GM21529 (cell line): ENCODE measurements around the gene VAV2.

Source experiments
- ATAC-seq: cut with Tn5 transposase; IDR thresholded peaks from one replicate; pipeline ENCODE4 v1.9.1; 2021; ENCODE audit not compliant: unreplicated experiment

VAV2 gene

GRCh38 chr9:133991964-133992779 is at the start of gene VAV2:
Gene VAV2, minus strand, starts transcription at chr9:133992324. Its CDS starts 46 bp downstream, at chr9:133992278.
- ATAC-seq: peak; percentile 55

GRCh38 chr9:134041649-134041962 is 49.5 kb upstream of the VAV2 start:
- ATAC-seq: no peak

DNA sequence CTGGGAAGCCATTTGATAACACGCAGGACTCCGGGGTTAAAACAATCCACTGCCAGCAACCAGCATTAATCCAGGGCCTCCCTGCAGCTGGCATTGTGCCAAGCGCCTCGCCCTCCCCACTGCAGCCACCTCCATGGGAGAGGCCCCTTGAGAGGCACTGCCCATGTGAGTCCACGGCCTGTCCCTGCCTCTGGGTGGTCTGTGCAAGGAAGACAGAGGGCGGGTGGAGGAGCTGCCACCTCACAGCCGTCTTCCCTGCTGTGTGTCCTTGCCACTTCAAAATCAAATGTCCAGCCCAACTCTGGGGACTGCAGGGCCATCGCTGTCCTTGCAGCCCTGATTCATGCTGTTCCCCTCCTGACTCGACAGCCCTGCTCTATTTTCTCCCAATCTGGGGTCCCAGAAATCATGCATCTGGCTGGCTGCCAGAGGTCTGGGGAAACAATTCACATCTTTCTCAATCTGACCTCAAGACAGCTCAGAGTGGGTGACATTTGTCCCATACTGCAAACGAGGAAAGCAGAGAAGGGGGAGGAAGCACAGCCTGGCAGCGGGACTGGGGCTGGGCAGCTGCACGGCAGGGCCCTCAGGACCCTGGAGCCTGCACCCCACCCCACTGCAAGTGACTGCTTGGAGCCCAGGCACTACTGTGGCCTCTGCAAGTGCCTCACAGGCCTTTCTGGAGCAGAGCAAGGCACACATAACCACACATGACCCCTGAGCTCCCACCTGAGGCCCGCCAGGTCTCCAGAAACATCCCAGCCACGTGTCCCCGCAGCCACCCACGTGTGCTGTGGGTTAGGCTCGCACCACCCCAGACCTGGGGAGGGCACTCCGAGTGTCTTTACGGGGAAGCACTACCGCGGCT is 48.9 kb upstream of the VAV2 start:
- no peak for ATAC-seq

GRCh38 chr9:134040176-134040565 is 48.0 kb upstream of the VAV2 start:
- no peak for ATAC-seq

DNA sequence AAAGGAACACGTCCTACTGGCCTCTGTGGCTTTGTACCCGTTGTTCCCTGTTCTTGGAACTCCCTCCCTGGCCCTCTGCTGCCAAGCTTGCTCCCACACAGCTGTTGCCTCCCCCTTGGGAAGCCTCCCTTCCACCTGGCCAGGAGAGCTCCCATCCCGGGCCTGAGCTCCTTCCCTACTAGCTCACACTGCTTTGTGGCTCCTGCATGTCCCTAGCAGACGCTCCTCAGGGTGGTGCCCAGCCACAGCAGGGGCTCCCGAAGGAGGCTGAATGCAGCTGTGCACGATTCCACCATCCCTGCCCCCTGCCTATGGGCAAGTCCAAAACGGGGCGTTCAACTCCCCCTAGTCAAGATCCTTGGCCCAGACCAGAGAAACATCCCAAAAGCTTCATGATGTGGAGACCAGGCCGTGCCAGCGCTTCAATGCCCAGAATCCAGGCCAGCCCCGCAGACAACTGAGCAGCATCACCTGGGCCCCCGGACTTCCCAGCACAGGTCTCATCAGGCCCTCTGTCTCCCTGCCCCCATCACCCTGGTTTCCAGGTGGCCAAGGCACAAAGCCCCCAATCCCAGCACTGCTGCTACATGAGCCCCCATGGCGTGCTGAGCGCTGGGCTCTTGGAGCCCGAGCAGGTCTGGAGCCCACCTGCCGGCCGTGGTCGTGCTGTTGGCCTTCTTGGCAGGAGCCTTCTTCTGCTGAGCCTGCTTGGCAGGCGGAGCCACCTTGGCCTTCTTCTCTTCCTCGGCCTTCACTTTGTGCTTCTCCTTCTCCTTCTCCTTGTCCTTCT is 47.5 kb upstream of the VAV2 start:
- ATAC-seq: no peak

- no peak for ATAC-seq
Measured at GRCh38 chr9:134037641-134038040, 45.5 kb upstream of the VAV2 start.

DNA sequence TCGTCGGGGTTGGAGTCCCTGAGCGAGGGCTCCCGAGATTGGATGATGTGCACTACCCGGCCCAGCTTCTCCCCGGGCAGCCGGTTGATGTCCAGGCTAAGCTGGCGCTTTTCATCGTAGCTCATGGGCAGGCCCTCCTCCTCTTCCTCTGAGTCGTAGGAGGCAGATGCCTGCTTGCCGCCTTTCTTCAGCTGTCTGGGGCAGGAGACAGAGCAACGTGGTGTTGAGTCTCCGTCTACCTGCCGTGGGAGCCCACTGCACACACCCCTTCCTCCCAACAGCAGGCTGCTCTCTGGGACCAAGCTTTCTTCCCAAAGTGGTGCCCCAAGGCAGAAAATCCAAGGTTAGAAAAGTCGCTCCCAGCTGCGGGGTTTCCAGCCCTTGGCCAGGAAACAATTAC is 44.0 kb upstream of the VAV2 start:
- ATAC-seq: no peak

DNA sequence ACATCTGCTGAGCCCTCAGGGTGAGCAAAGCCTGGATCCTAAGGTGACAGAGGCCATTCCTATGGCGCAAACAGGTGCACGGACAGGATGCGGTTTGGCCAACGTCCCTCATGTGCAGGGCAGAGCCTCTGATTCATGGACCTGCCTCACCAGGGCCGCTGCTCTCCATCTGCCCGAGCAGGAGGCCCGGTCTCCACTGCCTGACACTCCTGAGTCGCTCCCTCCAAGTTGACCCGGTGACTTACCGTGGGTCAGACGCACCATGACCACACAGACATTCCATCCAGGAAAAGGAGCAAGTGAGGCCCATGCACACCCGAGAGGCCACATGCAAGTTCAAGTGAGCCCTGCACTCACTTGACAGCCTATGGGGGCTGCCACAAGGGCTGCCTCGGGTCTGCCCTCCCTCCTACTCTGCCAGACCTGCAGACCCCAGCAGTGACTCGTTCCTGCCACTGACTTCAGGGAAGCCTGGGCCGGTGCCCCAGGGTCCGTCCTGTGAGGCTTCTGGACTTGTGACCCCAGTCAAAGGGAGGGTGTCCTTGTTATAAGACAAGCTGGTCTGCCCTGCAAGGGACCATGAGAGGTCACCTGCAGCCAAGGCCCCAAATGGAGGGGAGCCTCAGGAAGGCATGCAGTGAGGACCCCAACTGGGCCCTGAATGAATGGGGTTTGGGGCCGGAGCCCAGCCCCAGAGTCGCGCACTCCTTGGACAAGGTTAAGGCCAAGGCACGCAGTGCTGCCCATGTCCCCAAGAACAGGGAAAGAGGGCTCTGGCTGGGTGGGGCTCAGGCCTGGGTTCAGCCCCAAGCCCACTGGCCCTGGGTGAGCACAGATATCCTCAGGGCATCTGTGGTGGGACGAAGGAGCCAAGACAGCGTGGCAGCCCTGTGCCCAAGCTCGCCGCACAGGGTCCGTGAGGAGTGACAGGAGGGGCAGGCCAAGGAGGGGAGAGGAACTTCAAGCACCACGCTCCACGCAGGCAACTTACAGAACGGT is 43.2 kb upstream of the VAV2 start:
- no peak for ATAC-seq

- ATAC-seq: no peak
Measured at GRCh38 chr9:134034215-134035040, 42.3 kb upstream of the VAV2 start.

DNA sequence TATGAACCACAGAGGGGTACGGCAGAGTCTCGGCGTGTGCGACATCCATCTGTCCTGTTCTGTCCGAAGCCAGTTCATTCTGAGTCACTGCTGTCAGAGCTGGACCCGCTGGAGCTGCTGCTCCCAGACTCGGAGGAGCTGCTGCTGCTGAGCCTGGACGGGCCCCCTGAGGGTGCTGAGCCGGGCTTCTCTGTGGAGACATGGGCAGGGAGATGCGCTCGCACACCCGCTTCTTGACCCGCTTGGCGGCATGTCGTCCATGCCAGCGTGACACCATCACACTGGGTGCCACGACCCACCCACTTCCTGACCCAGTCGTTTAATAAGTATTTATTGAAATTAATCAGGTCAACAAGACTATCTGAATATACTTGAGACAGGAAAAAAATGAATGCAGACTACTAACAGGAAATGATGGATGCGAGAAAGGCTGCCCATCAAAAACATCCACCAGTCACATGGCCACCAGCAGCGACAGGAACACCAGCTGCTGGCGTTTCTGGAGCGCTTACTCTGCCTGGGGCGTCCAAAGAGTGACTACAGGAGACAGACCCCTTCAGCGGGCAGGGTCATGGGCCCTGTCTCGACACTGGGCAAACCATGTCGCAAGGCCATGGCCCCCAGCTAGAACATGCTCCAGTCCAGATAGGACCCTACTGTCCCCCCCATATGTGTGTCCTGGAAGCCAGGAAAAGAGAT is 41.5 kb upstream of the VAV2 start:
- no peak for ATAC-seq

- no peak for ATAC-seq
Measured at GRCh38 chr9:134032456-134033222, 40.5 kb upstream of the VAV2 start.

DNA sequence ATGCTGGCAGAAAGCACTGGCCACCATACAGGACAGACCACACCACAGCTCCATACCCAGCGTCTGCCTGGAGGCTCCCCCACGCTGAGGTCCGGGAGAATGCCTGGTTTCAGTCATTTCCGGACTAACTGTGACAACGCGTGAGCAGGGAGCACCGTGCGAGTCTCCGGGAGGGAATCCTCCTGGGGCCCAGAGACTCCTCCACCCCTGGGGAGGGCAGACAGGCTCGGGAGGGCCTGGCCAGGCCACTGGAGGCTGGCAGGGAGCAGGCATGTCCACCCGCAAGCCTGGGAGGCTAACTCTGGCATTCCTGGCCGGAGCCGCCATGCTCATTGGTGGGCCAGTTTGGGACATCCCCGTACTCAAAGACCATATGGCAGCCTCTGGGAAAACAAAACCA is 39.7 kb upstream of the VAV2 start:
- ATAC-seq: no peak

DNA sequence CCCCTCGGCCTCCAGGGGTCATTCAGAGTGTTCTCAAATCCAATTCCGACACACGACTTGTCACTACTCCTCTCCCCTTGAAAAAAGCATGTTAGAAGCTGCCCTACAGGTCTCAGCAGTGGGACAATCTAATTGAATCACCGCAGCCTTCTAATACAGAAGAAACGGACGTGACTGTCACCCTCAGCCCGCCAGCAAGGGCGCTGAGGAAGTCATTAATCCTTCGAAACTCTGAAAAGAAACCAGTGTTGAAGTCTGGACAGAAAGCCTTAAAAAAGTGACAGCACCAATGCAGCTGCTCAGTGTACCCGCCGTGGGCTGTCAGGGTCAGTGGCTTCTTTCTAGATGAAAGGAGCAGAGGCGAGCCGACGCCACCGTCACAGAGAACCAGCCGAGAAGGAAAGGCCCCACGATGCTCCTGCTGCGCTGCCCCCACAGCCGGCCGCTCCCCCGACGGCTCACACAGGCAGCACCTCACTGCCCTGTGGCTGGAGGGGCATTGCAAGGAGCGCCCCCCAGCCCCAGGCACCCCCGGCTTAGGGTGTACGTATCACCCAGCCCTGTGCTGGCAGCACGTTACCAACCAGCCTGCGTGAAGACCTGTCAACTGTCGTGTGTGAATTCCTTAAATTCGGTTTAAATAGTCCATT is 38.8 kb upstream of the VAV2 start:
- ATAC-seq: no peak

DNA sequence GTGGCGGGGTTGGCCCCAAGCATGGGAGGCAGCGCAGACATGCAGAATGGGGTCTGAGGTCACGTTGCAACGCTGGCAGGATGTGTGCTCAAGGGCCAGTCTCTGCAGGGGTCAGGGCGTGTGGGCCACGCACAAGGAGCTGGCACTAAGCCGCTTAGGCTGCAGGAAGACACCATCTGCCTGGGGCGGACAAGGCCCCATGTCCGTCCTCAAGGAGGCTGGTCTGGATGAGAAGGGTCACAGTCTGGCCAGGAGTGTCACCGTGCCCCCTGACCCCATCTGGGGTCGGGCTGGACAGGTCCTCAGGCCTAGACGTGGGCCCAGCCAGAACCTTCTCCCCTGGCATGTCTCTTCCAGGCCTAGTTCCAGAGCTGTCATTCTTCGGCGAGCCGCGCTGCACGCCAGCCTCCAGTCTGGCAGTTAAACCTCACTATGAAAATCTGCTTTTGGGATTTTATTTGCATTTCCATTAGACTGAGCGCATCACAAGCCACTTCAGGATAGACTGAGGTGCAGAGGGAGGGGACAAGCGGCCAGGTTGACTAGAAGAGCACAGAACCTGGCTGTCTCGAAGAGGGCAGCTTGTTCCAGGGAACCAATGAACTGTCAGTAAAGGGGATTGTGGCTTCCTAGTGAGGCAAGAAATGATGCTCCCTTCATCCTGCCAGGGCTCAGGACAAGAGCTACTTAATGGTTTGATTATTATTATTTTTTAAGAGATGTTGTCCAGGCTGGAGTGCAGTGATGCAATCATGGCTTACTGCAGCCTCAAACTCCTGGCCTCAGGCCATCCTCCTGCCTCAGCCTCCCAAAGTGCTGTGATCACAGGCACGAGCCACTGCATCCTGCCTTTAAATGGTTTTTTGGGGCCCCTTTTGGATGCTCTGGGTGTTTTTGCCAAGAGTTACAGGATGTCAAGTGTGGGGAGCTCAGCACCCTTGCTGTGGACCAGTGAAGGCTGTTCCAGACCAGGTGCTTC is 37.4 kb upstream of the VAV2 start:
- no peak for ATAC-seq

- ATAC-seq: no peak
Measured at GRCh38 chr9:134028575-134029247, 36.6 kb upstream of the VAV2 start.

DNA sequence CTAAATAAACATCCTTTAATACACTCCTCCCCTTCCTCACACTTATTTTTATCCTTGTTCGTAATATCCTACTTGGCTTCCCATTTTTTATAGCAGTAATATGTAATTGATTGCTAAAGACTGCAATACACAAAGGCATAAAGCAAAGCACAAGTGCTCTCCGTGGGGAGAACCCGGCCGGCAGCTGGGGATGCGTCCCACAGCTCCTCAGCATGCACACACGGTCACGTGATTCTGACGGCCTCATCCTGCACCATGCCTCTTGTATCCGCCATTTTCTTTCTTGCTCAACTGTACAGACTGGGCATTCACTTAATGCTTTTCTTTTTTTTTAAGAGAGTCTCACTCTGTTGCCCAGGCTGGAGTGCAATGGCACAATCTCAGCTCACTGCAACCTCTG is 36.0 kb upstream of the VAV2 start:
- ATAC-seq: no peak
